ENCODE results near the gene RAET1G.

- TF ChIP-seq POLR2A (IDR thresholded peaks at IDR 0.05) (no peak), CTCF (IDR thresholded peaks at IDR 0.05) (no peak)
These were observed 2.5 kb upstream of the RAET1G start for GRCh38 chr6:149925253-149925973.
